ENCODE results near the gene KIAA1671. TPM values are rescaled to one million over a fixed set of nuclear protein-coding genes. Genes with fewer than 3 reads are reported as not detected.

The KIAA1671 gene
- total and polyA plus RNA-seq, 10 donors = 0.72 to 11.9 (median 8.2) TPM

DNA sequence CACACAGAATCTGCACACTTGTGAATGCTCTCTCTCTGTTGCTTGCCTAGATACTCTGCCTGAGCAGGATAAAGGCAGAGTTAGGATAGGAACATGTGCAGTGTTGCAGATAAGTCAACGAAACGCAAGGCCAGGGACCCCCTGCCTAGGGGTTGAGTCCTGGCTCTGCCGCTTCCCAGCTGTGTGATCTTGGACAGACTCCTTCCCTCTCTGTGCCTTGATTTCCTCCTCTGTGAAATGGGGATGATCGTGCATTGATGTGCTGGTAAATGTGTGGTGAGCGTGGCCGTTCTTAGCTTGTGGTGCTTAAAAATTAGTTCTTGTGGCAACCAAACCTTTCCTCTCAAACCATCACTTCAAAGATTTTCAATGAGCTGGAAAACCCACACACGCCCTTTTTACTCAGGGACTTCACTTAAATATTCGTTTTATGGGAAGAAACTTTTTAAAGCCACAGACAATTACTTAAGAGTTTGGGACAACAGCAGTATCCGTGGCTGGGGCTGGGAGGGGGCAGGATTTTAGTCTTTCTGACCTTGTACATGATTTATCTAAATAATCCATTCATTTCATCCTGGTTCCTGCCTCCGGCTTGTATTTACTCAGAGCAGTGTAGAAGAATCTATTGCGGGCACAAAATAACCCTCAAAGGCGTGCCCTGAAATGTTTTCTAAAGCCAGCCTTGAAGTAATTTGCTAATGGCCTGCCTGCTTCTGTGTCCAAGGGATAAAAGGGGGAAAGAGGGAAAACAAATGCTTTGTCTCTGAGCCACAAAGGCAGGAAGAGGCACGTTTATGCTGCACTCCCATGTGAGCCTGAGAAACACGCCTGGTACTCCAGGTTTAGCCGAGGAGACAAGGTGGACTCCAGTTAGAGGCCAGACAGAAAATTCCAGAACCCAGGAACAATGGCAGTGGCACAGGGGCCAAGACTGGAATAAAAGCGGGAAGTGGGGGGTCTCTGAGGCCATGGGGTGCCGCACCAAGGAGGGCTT, 162.2 kb downstream of the KIAA1671 start:
- WGBS, 5 donors = 70 to 85% (median 80%) methylated on average over 17 of the region's 17 CpGs
- H3K36me3 ChIP-seq = no peaks in the 10 kb centered on the region
- no peak for DNase-seq
- intact Hi-C loops (cut with DNase I; ENCODE audit: low total_unique reads) = no loop called here
- H3K9me3 ChIP-seq = no peaks in the 10 kb centered on the region
- no peak overlapping the region for H3K4me3 ChIP-seq
- TF ChIP-seq, protein P1, sequence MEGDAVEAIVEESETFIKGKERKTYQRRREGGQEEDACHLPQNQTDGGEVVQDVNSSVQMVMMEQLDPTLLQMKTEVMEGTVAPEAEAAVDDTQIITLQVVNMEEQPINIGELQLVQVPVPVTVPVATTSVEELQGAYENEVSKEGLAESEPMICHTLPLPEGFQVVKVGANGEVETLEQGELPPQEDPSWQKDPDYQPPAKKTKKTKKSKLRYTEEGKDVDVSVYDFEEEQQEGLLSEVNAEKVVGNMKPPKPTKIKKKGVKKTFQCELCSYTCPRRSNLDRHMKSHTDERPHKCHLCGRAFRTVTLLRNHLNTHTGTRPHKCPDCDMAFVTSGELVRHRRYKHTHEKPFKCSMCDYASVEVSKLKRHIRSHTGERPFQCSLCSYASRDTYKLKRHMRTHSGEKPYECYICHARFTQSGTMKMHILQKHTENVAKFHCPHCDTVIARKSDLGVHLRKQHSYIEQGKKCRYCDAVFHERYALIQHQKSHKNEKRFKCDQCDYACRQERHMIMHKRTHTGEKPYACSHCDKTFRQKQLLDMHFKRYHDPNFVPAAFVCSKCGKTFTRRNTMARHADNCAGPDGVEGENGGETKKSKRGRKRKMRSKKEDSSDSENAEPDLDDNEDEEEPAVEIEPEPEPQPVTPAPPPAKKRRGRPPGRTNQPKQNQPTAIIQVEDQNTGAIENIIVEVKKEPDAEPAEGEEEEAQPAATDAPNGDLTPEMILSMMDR (IDR thresholded peaks at IDR 0.05 in 8 of 11, conservative IDR thresholded peaks at IDR 0.05 in 3 of 11) = no peak
- no peak for TF ChIP-seq POLR2AphosphoS5 (IDR thresholded peaks at IDR 0.05)
- TF ChIP-seq POLR2A (IDR thresholded peaks at IDR 0.05) = no peak
- no peak overlapping the region for H3K27ac ChIP-seq
- H3K27me3 ChIP-seq (replicated peaks in 1 of 7) = peaks cover 0 to 35% (median 7%) of the 10 kb centered on the region in 7 donors
- peaks cover 0 to 22% (median 17%) of the 10 kb centered on the region in 6 donors for H3K4me1 ChIP-seq

DNA sequence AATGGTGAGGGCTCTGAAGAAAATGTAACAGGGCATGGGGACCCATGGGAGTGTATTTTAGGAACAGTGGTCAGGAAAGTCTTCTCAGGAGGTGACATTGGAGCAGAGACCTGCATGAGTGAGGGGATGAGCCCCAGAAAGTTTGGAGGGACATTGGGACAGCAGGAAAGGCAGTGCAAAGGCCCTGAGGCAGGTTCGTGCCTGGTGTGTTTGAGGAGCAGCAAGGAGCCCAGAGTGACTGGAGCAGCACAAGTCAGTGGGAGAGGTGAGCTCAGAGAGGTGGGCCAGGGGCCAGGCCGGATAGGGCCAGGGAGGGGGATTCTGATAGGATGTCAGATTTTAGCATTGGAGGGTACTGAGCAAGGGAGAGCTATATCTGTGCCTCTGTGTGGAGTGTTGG, 167.1 kb downstream of the KIAA1671 start:
- H3K4me1 ChIP-seq = peaks cover 0 to 11% (median 0%) of the 10 kb centered on the region in 6 donors
- no peak overlapping the region for H3K4me3 ChIP-seq
- H3K27ac ChIP-seq = no peak overlapping the region
- no peaks in the 10 kb centered on the region for H3K36me3 ChIP-seq
- intact Hi-C loops (cut with DNase I; ENCODE audit: low total_unique reads) = no loop called here
- no peak for DNase-seq
- WGBS, 5 donors = 68 to 95% (median 81%) methylated on average over 2 of the region's 2 CpGs
- no peak for TF ChIP-seq POLR2A (IDR thresholded peaks at IDR 0.05)
- TF ChIP-seq POLR2AphosphoS5 (IDR thresholded peaks at IDR 0.05) = no peak
- TF ChIP-seq, protein P1 (IDR thresholded peaks at IDR 0.05 in 8 of 11, conservative IDR thresholded peaks at IDR 0.05 in 3 of 11) = no peak
- peaks cover 0 to 5% (median 0%) of the 10 kb centered on the region in 8 donors for H3K9me3 ChIP-seq
- peaks cover 0 to 3% (median 0%) of the 10 kb centered on the region in 7 donors for H3K27me3 ChIP-seq (replicated peaks in 1 of 7)

DNA sequence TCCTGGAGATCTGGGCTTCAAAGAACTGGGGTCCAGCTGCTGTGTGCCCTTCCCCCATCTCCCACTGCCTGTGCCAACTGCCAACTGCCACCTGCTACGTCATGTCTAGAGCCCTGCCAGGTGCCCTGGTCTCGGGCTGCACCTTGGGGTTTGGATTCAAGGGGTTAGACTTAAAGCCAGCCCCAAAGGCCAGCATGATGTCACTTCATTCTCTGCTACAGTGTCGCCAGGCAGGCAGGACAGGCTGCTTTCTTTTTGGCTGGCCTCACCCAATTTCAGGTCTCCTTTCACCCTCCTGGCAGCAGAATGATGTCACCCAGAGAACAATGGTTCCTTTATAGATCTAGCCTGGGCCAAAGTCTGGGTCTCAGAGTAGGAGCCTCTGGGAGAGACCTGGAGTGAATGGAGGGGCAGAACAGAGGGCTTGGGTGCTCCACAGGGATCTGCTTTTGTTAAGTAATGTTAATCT, 167.6 kb downstream of the KIAA1671 start:
- intact Hi-C loops (cut with DNase I; ENCODE audit: low total_unique reads) = no loop called here
- 71 to 83% (median 74%) methylated on average over 3 of the region's 3 CpGs for WGBS, 5 donors
- peaks cover 0 to 3% (median 0%) of the 10 kb centered on the region in 7 donors for H3K27me3 ChIP-seq (replicated peaks in 1 of 7)
- peaks cover 0 to 11% (median 0%) of the 10 kb centered on the region in 6 donors for H3K4me1 ChIP-seq
- peak overlapping the region in 2 of 8 donors; percentile 22 to 38 for H3K27ac ChIP-seq
- peaks cover 0 to 5% (median 0%) of the 10 kb centered on the region in 8 donors for H3K9me3 ChIP-seq
- no peak for DNase-seq
- TF ChIP-seq POLR2A (IDR thresholded peaks at IDR 0.05) (no peak), POLR2AphosphoS5 (IDR thresholded peaks at IDR 0.05) (no peak)
- TF ChIP-seq, protein P1 (IDR thresholded peaks at IDR 0.05 in 8 of 11, conservative IDR thresholded peaks at IDR 0.05 in 3 of 11) = no peak
- H3K36me3 ChIP-seq = no peaks in the 10 kb centered on the region
- no peak overlapping the region for H3K4me3 ChIP-seq

DNA sequence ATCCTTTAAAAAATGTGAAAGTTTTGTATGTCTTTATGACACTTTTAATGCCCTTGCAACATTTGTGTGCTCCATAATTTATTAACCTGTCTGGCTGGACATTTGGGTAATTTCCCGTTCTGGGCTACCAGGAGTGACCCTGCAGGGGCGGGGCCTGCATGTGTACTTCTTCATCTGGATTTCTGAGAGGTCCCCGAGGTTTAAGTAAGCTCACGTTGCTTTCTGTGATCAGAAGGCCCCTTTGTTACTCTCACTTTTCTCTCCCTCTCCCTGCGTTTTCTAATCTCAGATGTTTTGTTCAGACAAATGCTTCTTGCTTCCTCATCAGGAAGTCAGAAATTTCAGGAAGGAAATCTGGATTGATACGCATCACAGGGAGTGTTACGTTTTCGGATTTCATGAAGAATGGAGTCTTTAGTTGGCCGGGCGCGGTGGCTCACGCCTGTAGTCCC, 168.3 kb downstream of the KIAA1671 start:
- intact Hi-C loops (cut with DNase I; ENCODE audit: low total_unique reads) = no loop called here
- 24 to 42% (median 31%) methylated on average over 12 of the region's 12 CpGs for WGBS, 5 donors
- H3K9me3 ChIP-seq = peaks cover 0 to 5% (median 0%) of the 10 kb centered on the region in 8 donors
- H3K27me3 ChIP-seq (replicated peaks in 1 of 7) = peaks cover 0 to 3% (median 0%) of the 10 kb centered on the region in 7 donors
- H3K4me1 ChIP-seq = peaks cover 0 to 11% (median 0%) of the 10 kb centered on the region in 6 donors
- H3K4me3 ChIP-seq = no peak overlapping the region
- H3K27ac ChIP-seq = peak overlapping the region in 3 of 8 donors; percentile 21 to 38 (median 22)
- TF ChIP-seq POLR2AphosphoS5 (IDR thresholded peaks at IDR 0.05) (no peak), POLR2A (IDR thresholded peaks at IDR 0.05) (no peak)
- TF ChIP-seq, protein P1 (IDR thresholded peaks at IDR 0.05 in 8 of 11, conservative IDR thresholded peaks at IDR 0.05 in 3 of 11) = no peak
- H3K36me3 ChIP-seq = no peaks in the 10 kb centered on the region
- DNase-seq = no peak

Measured in spleen (tissue), 11 donors.